GM18526 (cell line): Measurements from ENCODE around the gene SPDYE6.
"Not testable (repeated sequence)": the region's sequence is repeated elsewhere in the genome, so short reads cannot be mapped to it uniquely, and the experiment has no call there.

ENCODE experiments used
- POLR2A ChIP-seq: IDR thresholded peaks from 3 replicates; pipeline ENCODE4 v1.6.1; 2011; ENCODE audit not compliant: insufficient read length; ENCODE audit errors: extremely low read depth

The SPDYE6 gene, protein sequence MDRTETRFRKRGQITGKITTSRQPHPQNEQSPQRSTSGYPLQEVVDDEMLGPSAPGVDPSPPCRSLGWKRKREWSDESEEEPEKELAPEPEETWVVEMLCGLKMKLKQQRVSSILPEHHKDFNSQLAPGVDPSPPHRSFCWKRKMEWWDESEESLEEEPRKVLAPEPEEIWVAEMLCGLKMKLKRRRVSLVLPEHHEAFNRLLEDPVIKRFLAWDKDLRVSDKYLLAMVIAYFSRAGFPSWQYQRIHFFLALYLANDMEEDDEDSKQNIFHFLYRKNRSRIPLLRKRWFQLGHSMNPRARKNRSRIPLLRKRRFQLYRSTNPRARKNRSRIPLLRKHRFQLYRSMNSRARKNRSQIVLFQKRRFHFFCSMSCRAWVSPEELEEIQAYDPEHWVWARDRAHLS

DNA sequence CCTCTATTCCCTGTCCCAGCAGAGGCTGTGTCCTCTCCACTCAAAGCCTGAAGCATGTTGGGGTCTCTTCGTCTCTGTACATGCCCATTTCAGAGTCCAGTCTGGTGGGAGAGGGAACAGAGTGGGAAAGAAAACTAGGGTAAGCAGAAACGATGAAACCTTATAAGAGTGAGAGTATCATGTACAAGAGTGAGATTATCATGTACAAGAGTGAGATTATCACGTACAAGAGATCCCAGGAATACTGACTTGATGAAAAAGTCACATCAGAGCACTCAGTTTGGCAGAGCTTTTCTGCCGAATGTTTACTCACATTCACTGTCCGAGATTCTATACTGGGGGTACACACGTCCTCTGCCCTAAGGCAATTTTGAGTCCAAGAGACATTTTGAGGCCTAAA is at the start of gene SPDYE6:
SPDYE6 (minus strand) TSS at position 101 of the 400 bp plus-strand sequence. CDS start 421 bp downstream, outside the sequence.
- not testable (repeated sequence) for TF ChIP-seq POLR2A

DNA sequence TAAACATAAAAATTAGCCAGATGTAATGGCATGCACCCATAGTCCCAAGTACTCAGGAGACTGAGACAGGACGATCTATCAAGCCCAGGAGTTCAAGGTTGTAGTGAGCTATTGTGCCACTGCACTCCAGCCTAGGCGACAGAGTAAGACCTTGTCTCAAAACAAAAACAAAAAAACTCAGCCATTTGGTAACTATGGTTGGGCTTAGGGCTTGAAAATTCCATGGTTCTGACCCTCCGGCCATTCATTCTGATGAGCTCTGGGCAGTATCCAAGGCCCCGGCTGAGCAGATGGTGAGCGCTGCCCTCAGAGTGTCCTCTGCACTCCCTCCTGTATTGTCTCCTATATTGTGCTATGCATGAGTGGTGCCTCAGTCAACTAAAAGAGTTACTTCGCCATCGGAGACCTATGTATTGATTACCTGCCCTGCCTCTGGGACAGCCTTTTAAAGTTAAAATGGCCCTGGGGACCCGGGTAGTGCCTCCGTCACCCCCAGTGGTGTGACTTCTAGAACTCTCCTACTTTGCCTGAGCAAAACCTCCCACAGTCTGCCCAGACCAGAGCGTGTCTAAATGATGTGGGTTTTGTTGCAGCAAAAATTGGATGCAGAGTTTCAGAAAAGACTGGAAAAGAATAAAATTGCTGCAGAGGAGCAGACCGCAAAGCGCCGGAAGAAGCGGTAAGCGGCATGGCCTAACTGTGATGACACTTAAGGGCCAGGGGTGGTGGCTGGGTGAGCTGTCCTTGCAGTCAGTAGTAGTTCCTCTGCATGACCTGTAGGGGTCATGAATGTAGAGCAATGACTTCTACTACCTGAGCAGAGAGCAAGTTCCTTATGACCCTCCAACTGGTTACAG is 48.0 kb upstream of the SPDYE6 start:
- TF ChIP-seq POLR2A: no peak

DNA sequence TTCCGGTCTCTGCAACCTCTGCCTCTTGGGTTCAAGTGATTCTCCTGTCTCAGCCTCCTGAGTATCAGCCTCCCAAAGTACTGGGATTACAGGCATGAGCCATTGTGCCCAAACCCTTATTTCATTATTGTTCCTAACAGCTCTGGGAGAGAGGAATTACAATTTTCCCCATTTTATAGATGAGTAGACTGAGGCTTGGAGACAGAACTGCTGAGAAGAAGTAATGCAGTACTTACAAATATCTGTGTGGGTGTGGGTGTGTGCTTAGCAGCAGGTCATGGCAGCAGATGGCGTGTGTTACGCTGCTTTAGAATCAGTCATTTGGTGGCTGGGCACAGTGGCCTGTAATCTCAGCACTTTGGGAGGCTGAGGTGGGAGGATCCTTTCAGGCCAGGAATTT is 47.3 kb upstream of the SPDYE6 start:
- no peak for TF ChIP-seq POLR2A

DNA sequence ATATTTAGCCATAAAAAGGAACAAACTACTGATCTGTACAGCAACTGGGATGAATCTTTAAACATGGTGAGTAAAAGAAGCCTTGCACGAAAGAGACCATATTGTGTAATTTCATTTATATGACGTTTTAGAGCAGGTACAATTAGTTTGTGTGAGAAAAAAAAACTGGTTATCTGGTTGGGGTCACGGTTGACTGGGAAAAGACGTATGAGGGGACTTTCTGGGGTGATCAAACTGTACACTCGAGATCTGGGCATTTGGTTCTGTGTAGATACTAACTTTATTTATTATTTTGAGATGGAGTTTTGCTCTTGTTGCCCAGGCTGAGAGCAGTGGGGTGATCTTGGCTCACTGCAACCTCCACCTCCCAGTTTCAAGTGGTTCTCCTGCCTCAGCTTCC is 44.1 kb upstream of the SPDYE6 start:
- TF ChIP-seq POLR2A: no peak

DNA sequence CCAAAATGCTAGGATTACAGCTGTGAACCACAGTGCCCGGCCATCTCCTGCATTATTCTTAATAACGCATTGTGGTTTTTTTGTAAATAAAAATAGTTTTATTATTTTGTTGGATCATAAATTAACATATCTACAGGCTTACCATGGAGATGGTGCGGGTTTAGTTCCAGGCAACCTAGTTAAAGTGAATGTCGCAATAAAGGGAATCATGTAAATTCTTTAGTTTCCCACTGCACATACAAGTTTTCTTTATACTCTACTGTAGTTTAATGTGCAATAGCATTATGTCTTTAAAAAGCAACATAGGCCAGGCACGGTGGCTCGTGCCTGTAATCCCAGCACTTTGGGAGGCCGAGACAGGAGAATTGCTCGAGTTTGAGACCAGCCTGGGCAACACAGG is 42.3 kb upstream of the SPDYE6 start:
- no peak for TF ChIP-seq POLR2A

DNA sequence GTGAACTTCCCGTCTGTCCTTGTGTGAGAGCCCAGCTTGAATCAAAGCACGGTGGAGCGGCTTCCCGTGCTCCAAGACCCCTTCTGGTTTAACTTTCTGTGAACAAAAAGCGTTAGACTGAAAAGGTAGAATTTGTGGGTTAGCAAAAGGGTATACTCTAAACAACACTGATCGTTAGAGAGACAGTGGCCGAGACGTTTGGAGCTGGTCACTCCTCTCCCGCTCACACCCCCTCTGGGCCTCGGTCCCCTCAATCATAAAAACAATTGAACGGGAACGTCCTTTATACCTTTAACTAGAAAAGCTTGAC is 40.4 kb upstream of the SPDYE6 start:
- TF ChIP-seq POLR2A: no peak

DNA sequence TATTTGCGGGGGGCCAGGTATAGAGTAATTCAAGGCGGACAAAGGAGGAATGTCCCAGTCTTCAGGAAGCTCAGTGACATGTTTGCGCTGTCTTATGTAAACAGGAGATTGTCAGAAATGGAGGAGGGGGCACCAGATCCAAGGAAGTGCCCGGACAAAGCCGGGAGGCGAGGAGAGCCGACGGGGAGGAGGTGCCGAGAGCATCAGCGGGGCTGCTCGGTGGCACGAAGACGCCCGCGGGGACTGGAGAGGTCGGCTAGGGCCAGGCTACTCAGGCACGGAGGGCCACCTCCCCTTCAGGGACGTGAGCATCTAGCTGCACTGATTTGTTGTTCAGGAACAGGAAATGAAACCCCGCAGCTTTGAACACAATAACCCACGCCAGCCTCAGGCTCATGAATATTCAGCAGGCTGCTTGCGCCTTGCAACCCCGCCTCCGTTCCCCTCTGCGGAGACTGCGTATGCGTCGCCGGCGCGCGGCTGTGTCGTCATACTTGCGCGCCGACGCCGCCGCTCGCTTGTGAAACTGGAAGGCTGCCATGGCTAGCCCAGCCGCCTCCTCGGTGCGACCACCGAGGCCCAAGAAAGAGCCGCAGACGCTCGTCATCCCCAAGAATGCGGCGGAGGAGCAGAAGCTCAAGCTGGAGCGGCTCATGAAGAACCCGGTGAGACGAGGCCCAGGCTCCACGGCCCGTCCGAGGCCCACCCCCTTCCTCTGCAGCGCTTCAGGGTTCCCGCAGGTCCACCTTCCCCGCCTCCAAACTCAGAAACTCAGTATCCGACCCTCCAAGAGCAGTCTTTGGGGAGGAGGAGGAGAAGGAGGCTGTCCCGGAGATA is 39.8 kb upstream of the SPDYE6 start, which contains the start of gene PRKRIP1:
PRKRIP1 (plus strand) TSS at position 491 of the 837 bp plus-strand sequence; CDS start at position 540, 49 bp downstream.
- TF ChIP-seq POLR2A: no peak

DNA sequence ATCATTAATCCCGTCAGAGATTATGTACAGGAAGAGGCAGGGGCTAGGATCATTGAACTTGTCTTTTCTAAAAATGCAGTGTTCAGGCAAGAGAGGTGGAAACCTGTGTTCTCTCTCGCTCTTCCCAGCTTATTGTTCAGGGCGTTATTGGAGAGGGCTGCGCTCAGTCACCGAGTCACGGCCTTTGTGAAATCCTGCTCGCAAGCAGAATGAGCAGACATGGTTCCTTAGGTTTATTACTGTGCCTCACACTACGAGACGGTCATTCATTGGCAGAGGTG is 39.3 kb upstream of the SPDYE6 start:
- no peak for TF ChIP-seq POLR2A

DNA sequence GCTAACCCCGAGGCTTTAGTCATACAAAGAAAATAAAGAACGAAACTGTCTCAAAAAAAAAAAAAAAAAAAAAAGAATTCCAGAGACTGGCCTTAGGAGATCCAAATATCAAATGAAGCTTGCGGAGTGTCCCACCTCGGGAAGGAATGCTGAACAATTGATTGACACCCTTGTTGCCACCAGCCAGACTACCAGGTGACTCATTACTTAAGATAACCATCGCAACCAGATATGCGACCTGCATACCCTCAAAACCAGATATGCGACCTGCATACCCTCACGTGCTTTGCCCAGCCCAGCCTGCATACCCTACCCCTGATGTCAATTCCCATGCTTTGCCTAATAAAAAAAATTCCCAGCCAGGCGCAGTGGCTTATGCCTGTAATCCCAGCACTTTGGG is 37.2 kb upstream of the SPDYE6 start:
- no peak for TF ChIP-seq POLR2A

DNA sequence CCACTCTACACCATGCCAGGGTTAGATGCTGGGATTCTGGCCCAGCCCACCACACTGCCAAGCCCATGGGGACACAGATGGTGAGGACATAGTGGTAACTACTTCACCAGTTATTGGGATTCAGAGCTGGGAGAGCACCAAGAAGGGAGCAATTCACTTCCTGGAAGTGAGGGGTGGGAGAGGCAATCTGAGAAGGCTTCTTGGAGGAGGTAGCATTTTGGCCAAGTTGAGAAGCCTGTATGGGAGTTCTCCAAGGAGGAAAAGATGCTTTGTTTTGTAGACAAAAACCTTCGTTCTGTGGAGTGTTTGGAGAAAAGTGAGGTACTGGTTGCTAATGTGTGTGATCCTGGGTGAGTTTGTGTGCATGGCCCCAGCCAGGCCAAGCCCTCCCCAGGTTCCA is 36.1 kb upstream of the SPDYE6 start:
- no peak for TF ChIP-seq POLR2A

DNA sequence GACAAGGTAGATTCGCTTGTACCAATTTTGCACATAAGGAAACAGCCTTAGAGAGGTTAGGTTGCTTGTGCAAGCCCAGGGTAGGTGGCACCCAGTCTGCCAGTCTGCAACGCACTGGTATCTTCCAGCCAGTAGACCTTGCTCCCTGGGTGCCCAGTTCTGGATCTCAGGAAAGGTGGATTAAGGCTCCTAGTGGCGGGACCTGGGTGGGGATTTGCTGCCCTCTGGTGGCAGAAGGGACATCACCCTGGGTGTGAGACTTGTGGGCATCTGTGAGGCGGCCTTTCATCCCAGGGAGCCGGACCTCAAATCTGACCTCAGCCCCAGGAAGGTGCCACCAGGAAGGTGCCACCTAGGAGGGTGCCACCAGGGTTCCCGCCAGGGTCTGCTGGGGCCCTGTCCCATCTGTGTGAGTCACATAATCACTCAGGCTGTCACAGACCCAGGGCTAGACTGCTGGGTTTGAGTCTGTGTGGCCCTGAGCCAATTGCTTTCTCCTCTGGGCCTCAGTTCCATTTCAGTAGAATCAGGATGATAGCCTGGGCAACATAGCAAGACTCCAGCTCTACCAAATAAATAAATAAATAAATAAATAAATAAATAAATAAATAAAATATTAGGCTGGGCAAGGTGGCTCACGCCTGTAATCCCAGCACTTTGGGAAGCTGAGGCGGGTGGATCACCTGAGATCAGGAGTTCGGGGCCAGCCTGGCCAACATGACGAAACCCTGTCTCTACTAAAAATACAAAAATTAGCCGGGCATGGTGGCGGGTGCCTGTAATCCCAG is 34.6 kb upstream of the SPDYE6 start:
- TF ChIP-seq POLR2A: no peak

DNA sequence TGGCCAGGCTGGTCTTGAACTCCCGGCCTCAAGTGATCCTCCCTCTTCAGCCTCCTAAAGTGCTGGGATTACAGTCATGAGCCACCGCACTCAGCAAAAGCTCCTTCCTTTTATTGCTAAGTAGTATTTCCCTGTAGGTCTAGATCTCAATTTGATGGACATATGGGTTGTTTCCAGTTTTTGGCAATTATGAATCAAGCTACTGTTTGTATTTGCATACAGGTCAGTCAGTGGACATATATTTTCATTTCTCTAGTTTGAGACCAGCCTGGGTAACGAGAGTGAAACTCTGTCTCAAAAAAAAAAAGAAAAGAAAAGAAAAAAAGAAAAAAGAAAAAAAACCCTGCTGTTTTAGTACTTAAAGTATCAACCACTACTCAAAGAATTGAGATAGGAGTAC is 33.6 kb upstream of the SPDYE6 start:
- TF ChIP-seq POLR2A: no peak

DNA sequence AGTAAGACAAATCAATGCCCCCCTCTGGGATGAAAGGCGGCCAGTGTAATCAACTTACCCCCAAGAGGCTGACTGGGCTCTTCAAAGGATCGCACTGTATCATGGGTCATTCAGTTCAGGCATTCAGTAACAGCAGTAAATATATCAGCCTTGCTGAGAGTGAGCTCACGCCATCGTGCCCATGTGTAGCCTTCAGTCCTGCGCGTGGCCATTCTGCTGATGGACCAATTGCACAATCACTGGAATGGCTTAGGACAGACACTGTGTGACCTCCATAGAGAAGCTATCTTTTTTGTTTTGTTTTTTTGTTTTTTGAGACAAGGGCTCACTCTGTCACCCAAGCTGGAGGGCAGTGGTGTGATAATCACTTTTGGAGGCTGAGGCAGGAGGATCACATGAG is 30.8 kb upstream of the SPDYE6 start:
- no peak for TF ChIP-seq POLR2A

DNA sequence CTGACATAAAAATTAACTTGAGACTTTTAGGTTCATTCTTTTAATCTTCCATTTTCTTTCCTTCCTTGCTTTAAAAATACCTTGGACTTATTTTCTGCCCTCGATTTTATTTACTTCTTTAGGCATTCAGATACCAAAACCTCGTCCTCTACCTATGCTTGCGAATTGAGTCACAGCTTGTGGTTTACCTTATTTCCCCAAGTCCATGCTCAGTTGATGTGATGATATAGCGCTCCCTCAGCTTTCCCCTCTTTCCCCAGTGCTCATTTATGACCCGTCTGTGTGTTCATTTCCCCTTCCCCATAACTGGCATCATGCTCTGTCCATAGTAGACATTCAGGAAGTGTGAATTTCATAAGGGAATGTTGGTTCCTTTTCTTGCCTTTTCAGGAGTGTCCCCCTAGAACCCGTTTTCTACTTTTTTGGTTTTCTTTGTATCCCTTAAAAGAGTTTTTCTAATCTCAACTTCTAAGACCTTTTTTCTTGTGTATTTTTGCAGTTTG is 20.8 kb upstream of the SPDYE6 start:
- TF ChIP-seq POLR2A: no peak
